ENCODE results near the gene RNF157.
A peak's percentile ranks its signal among the peaks of the same experiment; 100 is the strongest.

RNF157 gene

GRCh38 chr17:76122431-76123190 lies 117.7 kb downstream of the RNF157 start:
- DNase-seq = no peak

DNA sequence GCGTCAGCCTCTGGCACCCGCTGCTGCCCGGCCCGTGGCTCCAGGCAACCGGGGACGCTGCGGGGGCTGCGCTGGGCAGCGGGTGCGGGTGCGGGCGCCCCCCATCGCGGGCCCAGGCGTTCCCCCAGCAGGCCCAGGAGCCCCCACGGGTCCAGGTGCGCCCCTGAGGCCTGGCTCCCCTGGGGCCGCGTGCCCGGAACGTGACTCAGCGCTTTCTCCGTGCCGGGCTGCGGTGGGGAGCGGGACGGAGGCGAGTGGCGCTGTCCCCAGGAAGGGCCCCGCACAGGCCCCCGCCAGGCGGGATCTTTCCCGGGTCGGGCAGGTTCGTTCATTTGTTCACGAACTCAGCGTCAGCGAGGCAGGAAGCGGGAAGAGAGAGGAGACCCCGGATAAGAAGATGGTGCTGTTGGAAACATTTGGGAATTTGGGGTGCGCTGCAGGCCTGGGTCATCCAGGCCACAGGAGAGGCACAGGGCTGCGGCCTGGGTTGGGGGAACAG lies 118.3 kb downstream of the RNF157 start:
- no peak for DNase-seq

GRCh38 chr17:76120658-76121008 lies 119.7 kb downstream of the RNF157 start:
- no peak for DNase-seq

GRCh38 chr17:76119409-76120371 lies 120.6 kb downstream of the RNF157 start:
- no peak for DNase-seq

- no peak for DNase-seq
Observed at GRCh38 chr17:76115138-76115754, 125.0 kb downstream of the RNF157 start.

DNA sequence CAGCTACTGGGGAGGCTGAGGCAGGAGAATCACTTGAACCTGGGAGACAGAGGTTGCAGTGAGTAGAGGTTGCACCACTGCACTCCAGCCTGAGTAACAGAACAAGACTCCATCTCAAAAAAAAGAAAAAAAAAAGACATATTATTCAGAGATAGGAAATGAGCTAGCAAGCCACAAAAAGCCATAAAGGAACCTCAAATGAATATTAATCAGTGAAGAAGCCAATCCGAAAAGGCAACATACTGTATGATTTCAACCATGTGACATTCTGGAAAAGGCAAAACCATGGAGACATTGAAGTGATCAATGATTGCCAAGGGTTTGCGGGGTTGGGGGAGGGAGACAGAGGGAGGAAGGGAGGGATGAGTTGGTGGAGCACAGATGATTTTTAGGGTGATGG lies 128.3 kb downstream of the RNF157 start:
- no peak for DNase-seq

DNA sequence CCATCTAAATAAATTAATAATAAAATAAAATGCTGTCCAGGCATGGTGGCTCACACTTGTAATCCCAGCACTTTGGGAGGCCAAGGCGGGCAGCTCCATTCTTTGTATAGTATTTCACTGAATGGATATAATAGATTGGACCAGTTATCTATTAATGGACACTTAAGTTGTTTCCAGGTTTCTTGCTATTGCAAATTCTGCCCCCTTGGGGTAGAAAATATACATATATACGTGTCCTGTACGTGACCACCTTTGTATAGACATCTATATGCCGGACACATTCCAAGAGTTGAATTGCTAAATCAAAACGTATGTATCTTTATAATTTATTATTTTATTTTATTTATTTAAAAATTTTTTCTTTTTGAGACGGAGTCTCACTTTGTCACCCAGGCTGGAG lies 132.8 kb downstream of the RNF157 start:
- no peak for DNase-seq

DNA sequence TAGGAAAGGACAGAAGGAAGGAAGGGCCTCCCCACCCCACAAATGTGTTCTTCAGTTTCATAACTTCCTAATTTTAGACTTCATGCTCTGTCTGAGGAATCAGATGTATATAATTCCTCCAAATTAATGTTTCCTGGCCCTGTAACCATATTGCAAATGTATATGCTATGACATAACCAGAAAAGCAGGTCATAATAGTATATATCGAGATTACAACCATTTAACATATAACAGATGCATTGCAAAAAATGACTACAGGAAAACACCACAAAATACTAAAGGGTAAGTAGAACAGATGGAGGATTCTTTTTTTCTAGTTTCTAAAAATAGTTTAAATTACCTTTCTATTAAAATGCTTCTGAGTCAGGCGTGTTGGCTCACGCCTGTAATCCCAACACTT lies 133.6 kb downstream of the RNF157 start:
- DNase-seq = no peak

GRCh38 chr17:76104896-76105231 lies 135.4 kb downstream of the RNF157 start:
- no peak for DNase-seq

DNA sequence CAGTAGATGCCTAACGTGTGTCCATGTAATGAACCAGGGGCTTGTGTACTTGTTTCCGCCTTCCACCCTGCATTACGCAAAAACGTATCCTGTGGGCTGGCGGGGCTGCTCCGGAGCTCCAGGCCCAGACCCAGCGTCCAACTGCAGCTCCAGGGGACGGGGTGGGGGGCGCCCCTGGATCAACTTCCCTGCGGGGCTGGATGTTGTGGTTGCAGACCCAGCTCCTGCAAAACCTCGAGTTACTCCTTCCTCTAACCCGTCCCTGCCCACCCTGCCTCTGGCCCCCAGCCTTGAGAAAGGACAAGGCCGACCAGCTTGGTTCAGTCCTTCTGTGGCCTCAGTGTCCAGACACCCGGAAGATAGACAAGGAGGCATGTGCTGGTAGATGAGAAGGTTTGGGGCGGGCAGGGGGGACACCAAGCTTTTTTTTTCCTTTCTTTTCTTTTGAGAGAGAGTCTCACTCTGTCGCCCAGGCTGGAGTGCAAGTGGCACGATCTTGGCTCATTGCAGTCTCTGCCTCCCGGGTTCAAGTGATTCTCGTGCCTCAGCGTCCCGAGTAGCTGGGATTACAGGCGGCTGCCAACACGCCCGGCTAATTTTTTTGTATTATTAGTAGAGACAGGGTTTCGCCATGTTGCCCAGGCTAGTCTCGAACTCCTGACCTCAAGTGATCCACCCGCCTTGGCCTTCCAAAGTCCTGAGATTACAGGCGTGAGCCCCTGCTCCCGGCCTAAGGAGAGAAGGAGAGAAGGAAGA lies 136.0 kb downstream of the RNF157 start:
- DNase-seq = no peak

GRCh38 chr17:76103274-76104139 lies 136.8 kb downstream of the RNF157 start, which contains the start of gene EXOC7:
Gene EXOC7 (minus strand): TSS chr17:76103787. CDS start chr17:76103692, 95 bp downstream.
- peak; percentile 90 for DNase-seq

DNA sequence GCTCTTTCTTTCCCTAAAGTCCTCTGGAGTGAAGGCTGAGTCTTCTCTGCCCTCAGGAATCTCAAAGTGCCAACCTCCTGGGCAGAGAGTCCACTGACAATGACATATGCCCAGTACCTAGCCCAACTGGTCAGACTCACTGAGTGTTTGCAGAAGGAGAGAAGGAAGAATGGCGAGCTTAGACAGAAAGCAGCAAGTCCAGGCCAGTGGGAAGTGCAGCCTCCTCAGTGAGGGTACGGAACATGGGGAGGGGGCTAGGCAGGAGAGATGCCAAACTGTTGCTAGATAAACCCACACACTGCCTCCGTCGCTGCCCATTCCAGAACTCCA lies 137.4 kb downstream of the RNF157 start:
- DNase-seq = no peak

GRCh38 chr17:76097716-76098295 lies 142.5 kb downstream of the RNF157 start:
- DNase-seq = no peak

DNA sequence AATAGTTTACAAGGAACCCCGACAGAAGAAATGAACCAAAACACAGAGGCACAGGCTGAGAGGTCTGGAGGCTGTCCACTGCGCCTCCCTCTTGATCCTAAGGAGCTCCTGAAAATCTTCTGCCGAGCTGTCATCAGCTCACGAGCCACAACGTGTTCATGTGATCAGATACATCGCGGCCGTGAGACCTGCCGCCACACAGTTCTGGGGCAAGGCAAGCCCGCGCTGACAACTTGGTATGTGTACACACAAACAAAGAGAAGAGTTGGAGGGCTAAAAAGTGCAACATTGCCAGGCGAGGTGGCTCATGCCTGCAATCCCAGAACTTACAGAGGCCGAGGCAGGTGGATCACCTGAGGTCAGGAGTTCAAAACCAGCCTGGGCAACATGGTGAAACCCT lies 144.3 kb downstream of the RNF157 start:
- DNase-seq = no peak

DNA sequence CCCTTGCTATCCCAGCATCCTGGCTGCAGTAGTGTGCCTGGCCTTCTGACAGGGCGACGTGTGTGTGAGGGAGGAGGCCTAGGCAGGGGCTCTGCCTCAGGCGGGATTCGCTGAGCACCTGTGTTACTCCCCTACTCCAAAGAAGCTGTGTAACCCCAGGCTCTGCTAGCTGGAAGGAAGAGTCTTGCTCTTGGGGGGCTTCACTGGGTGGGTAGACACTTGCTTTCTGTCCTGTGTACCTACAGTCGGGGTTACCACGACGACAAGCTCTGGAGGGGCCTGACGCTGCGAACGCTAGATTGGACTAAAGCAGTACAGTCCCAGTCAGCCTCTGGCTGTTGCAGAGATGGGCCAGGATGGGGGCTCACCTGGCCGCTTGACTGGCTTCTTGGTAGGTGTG lies 146.2 kb downstream of the RNF157 start:
- DNase-seq = no peak

DNA sequence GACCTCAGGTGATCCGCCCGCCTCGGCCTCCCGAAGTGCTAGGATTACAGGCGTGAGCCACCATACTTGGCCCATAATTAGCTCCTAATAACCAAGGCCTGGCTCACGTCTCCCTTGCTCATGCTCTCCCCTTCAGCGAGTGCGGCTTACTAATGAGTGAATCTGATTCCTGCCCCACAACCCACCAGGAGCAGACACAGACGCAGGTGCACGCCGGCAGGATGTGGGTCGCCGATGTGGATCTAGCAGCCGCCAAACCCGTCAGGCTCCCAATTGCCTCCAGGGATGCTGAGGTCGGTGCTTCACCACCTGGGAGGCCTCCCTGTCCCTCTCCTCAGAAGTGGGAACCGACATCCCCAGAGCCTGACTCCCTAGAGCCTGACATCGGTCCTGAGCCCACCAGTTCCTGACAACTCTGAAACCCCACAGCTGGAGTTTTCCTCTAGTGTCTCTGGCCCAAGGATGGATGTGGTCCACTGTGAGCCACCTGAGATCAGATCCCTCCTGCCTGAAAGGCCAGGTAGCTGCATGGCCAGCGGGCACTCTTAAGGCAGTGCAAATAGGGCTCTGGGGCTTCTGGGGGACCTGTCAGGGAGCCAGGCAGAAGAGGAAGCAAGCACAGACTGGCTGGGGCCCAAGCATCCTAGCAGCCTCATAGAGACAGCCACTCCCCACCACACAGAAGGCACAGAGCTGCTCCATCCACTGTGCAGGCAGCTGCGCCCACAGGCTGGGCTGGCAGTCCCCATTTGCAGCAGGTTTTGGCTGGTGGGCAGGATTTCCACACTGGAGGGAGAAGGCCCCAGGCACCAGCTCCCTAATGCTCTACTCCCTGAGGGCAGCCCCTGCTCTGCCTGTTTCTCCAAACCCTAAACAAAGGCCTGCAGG lies 147.5 kb downstream of the RNF157 start:
- DNase-seq = no peak

Measured in effector CD8-positive, alpha-beta T cell (primary cell).